ENCODE measurements around the gene KRTAP2-3.

DNA sequence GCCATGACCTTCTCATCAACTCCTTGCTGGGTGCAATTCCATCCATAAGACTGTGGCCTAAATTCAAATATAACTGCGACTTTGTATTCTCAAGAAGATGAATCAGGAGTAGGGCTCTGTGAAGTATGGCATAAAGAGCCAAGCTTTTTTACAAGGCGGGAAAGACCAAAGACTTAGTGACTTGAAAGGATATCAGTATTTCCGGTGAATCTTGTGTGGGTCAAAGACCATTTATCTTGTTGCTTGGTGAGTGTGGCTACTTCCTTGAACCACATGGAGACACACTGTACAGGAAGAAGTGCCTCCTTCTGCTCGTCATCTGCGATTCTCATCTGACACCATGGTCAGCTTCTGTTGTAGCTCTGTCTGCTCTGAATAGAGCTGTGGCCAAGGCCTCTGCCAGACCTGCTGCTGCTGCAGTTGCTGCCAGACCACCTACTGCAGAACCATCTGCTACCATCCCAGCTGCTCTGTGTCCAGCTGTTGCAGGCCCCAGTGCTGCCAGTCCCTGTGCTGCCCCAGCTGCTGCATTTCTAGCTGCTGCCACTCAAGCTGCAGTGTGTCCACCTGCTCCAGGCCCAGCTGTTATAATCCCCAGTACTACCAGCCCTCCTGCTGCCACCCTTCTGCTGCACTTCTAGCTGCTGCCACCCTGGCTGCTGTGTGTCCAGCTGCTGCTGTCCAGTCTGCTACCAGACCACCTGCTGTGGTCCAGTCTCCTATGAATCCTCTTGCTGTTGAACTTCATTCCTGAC, 11.9 kb upstream of the KRTAP2-3 start:
- TF ChIP-seq, protein P1, sequence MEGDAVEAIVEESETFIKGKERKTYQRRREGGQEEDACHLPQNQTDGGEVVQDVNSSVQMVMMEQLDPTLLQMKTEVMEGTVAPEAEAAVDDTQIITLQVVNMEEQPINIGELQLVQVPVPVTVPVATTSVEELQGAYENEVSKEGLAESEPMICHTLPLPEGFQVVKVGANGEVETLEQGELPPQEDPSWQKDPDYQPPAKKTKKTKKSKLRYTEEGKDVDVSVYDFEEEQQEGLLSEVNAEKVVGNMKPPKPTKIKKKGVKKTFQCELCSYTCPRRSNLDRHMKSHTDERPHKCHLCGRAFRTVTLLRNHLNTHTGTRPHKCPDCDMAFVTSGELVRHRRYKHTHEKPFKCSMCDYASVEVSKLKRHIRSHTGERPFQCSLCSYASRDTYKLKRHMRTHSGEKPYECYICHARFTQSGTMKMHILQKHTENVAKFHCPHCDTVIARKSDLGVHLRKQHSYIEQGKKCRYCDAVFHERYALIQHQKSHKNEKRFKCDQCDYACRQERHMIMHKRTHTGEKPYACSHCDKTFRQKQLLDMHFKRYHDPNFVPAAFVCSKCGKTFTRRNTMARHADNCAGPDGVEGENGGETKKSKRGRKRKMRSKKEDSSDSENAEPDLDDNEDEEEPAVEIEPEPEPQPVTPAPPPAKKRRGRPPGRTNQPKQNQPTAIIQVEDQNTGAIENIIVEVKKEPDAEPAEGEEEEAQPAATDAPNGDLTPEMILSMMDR (IDR thresholded peaks at IDR 0.05) = no peak
- no peak for TF ChIP-seq POLR2AphosphoS5 (IDR thresholded peaks at IDR 0.05)

Measured in gastroesophageal sphincter (tissue), 3 donors.